Left lung (tissue), 10 donors: Measurements from ENCODE around the gene NF2. TPM values are rescaled to one million over a fixed set of nuclear protein-coding genes. Genes with fewer than 3 reads are reported as not detected.

Experiments used
- ATAC-seq: fragments of 200-7000 bp; cut with Tn5 transposase; one replicate; pipeline ENCODE4 v1.9.1; 2020; ENCODE audit warnings: moderate library complexity
- DNase-seq, 4 donors: peaks; one replicate each; pipeline ENCODE4 v3.0.0-alpha.2; 2013 to 2020
- H3K27ac ChIP-seq, 2 donors: fragments of 200-600 bp; sonication (generic) in 1 of 2; one replicate each; pipeline versions ENCODE4 v1.5.0 to v1.8.0; 2020 to 2021
- H3K27me3 ChIP-seq, 2 donors: fragments of 200-600 bp; sonication (generic) in 1 of 2; one replicate each; pipeline versions ENCODE4 v1.5.0 to v1.8.0; 2020 to 2021
- H3K36me3 ChIP-seq, 2 donors: fragments of 200-600 bp; sonication (generic) in 1 of 2; one replicate each; pipeline versions ENCODE4 v1.5.0 to v1.8.0; 2020 to 2021
- H3K4me1 ChIP-seq, 2 donors: fragments of 200-600 bp; one replicate each; pipeline ENCODE4 v1.8.0; 2021
- H3K4me3 ChIP-seq, 2 donors: fragments of 200-600 bp; sonication (generic) in 1 of 2; one replicate each; pipeline versions ENCODE4 v1.5.0 to v1.8.0; 2020 to 2021; ENCODE audit warnings: mild to moderate bottlenecking in 1 of 2
- H3K9me3 ChIP-seq, 2 donors: fragments of 200-600 bp; sonication (generic) in 1 of 2; one replicate each; pipeline versions ENCODE4 v1.5.0 to v1.8.0; 2020 to 2021
- CTCF ChIP-seq, 2 donors: fragments of 200-600 bp; sonication (generic) in 1 of 2; IDR thresholded peaks; one replicate each; pipeline versions ENCODE4 v1.5.0 to v1.8.0; 2021; ENCODE audit warnings: antibody characterized with exemption in 2 of 2
- intact Hi-C, 2 donors: fragments of 100-400 bp; cut with DNase I; formaldehyde crosslinking; loops; one replicate each; pipeline versions ENCODE4 v1.11.2 to v1.14.2; 2022
- polyA plus RNA-seq, 6 donors: library from polyadenylated mRNA; unstranded; fragments of 120-200 nt; gene quantifications; one replicate each; pipeline ENCODE4 v1.2.1, GENCODE V29; 2013; ENCODE audit not compliant: insufficient read length in 6 of 6
- total RNA-seq, 2 donors: library from RNA; stranded (reverse); fragmentation: NEBNext Ultra II Directional; extraction: Animal tissue kit (Norgen Biotek cat#: 25700); gene quantifications; one replicate each; pipeline ENCODE4 v1.2.1, GENCODE V29; 2021
- donor health status: DM: no; HTN: yes; CAD: no.
- donor health status: DM: no; HTN: no; CAD: no.

NF2 gene
- total and polyA plus RNA-seq, 8 donors: 20.1 to 65.3 (median 23.4) TPM

- no peaks in the 10 kb centered on the region for H3K27me3 ChIP-seq
- no peak overlapping the region for H3K4me3 ChIP-seq
- H3K4me1 ChIP-seq: no peaks in the 10 kb centered on the region
- H3K9me3 ChIP-seq: no peaks in the 10 kb centered on the region
- H3K36me3 ChIP-seq: peaks cover 0 to 89% of the 10 kb centered on the region in 2 donors
- intact Hi-C loops: no loop called here
- ATAC-seq (no peak), DNase-seq (no peak)
- no peak for TF ChIP-seq CTCF (IDR thresholded peaks at IDR 0.05)
- no peak overlapping the region for H3K27ac ChIP-seq
Observed at GRCh38 chr22:29741926-29742325, 138.5 kb downstream of the NF2 start.

- no peaks in the 10 kb centered on the region for H3K9me3 ChIP-seq
- H3K36me3 ChIP-seq: peaks cover 0 to 90% of the 10 kb centered on the region in 2 donors
- ATAC-seq (no peak), DNase-seq (no peak)
- no peaks in the 10 kb centered on the region for H3K27me3 ChIP-seq
- H3K4me1 ChIP-seq: no peaks in the 10 kb centered on the region
- intact Hi-C loops: no loop called here
- no peak overlapping the region for H3K4me3 ChIP-seq
- no peak overlapping the region for H3K27ac ChIP-seq
- TF ChIP-seq CTCF (IDR thresholded peaks at IDR 0.05): no peak
Observed at GRCh38 chr22:29742326-29742725, 138.9 kb downstream of the NF2 start.

DNA sequence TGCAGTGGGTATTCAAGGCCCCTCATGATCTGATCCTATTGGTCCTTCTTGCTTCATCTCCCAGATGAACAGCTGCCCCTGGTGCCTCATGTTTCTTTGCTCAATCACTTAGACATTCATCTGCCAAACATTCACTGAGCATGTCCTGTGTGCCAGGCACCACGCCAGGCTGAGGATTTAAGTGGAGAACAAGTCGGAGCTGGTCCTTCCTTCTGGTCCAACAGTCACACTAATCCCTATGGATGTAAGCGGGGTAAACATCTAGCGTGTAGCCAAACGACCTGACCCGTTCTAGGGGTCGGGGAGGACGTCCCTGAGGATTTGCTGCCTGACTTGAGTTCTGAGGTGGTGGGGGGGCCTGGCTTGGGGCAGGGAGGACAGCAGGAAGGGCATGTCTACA, 141.5 kb downstream of the NF2 start:
- Histone ChIP-seq H3K4me3 (no peak overlapping the region), H3K9me3 (no peaks in the 10 kb centered on the region), H3K36me3 (peaks cover 0 to 81% of the 10 kb centered on the region in 2 donors), H3K4me1 (peaks cover 0 to under 1% of the 10 kb centered on the region in 2 donors), H3K27me3 (no peaks in the 10 kb centered on the region), H3K27ac (no peak overlapping the region)
- intact Hi-C loops: no loop called here
- no peak for ATAC-seq
- DNase-seq: peak in 1 of 4 donors; percentile 37
- no peak for TF ChIP-seq CTCF (IDR thresholded peaks at IDR 0.05)

DNA sequence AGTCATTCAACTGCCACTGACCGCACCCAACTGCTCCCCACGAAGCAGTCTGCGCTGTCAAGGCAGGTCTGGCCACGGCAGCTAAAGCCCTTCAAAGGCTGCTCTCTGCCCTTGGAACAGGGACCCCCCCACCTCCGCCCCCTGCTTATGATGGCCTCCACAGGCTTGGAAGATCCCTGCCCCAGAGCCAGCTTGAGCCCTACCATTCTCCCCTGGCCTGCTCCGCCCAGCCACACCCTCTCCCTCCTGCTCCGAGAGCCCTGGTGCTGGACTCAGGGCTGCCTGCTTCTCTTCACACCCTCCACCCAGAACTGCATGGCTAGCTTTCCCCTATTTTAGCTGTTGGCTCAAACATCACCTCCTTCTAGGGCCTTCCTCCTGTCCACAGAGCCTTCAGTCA, 144.4 kb downstream of the NF2 start:
- intact Hi-C loops: no loop called here
- Histone ChIP-seq H3K4me1 (peaks cover 0 to 23% of the 10 kb centered on the region in 2 donors), H3K27me3 (no peaks in the 10 kb centered on the region), H3K27ac (no peak overlapping the region), H3K9me3 (no peaks in the 10 kb centered on the region), H3K36me3 (peaks cover 0 to 59% of the 10 kb centered on the region in 2 donors), H3K4me3 (no peak overlapping the region)
- DNase-seq (no peak), ATAC-seq (no peak)
- no peak for TF ChIP-seq CTCF (IDR thresholded peaks at IDR 0.05)

Other genes starting within 250 kb of the NF2 start
- gene AP1B1, start 215.1 kb upstream of the NF2 start, total RNA-seq: 10 to 100 TPM; 71.6 to 99.1 TPM
- 10 to 100 TPM; 32.5 to 37.9 (median 34.8) TPM for gene AP1B1, start 215.1 kb upstream of the NF2 start, polyA plus RNA-seq
- not detected for gene RFPL1, start 165.1 kb upstream of the NF2 start, total RNA-seq
- gene RFPL1, start 165.1 kb upstream of the NF2 start, polyA plus RNA-seq: under 1 TPM in 5 of 6 donors, not detected in 1; 0.20 to 0.99 (median 0.47) TPM
- gene NEFH, start 123.4 kb upstream of the NF2 start, total RNA-seq: under 1 TPM; 0.55 to 0.58 TPM
- 1 to 10 TPM; 4.1 to 5.8 (median 5.2) TPM for gene NEFH, start 123.4 kb upstream of the NF2 start, polyA plus RNA-seq
- 10 to 100 TPM; 38.4 to 41.3 TPM for gene THOC5, start 49.9 kb upstream of the NF2 start, total RNA-seq
- gene THOC5, start 49.9 kb upstream of the NF2 start, polyA plus RNA-seq: 10 to 100 TPM; 32.7 to 44.2 (median 37.0) TPM
- 10 to 100 TPM; 25.1 to 38.6 TPM for gene NIPSNAP1, start 22.5 kb upstream of the NF2 start, total RNA-seq
- 10 to 100 TPM; 70.6 to 84.6 (median 78.6) TPM for gene NIPSNAP1, start 22.5 kb upstream of the NF2 start, polyA plus RNA-seq
- gene CABP7, start 116.4 kb downstream of the NF2 start, total RNA-seq: not detected
- under 1 TPM; 0.13 to 0.21 (median 0.17) TPM for gene CABP7, start 116.4 kb downstream of the NF2 start, polyA plus RNA-seq
- gene ZMAT5, start 163.4 kb downstream of the NF2 start, total RNA-seq: 10 to 100 TPM; 20.4 to 22.6 TPM
- gene ZMAT5, start 163.4 kb downstream of the NF2 start, polyA plus RNA-seq: 10 to 100 TPM; 20.3 to 23.3 (median 22.3) TPM
- 100 to 1,000 TPM in 1 of 2 donors, 10 to 100 TPM in 1; 77.4 to 154 TPM for gene UQCR10, start 163.7 kb downstream of the NF2 start, total RNA-seq
- gene UQCR10, start 163.7 kb downstream of the NF2 start, polyA plus RNA-seq: 100 to 1,000 TPM; 111 to 121 (median 116) TPM
- gene ASCC2, start 234.6 kb downstream of the NF2 start, total RNA-seq: 10 to 100 TPM; 55.7 to 57.4 TPM
- gene ASCC2, start 234.6 kb downstream of the NF2 start, polyA plus RNA-seq: 10 to 100 TPM; 51.2 to 58.3 (median 52.9) TPM